Measurements from ENCODE around the gene HYKK.

GRCh38 chr15:78509726-78510312, 2.4 kb downstream of the HYKK start:
- TF ChIP-seq POLR2A (IDR thresholded peaks at IDR 0.05) (no peak), CTCF (IDR thresholded peaks at IDR 0.05 in 8 of 11, conservative IDR thresholded peaks at IDR 0.05 in 3 of 11) (no peak)
